Vagina (tissue), 2 donors: ENCODE measurements around the gene ZNF605. TPM values are rescaled to one million over a fixed set of nuclear protein-coding genes. Genes with fewer than 3 reads are reported as not detected.

Experiments
- DNase-seq, 2 donors: peaks; one replicate each; pipeline ENCODE4 v3.0.0-alpha.2; 2017; ENCODE audit errors: extremely low spot score in 2 of 2
- H3K27ac ChIP-seq: fragments of 200-600 bp; sonication (generic); one replicate; pipeline ENCODE4 v1.5.1; 2019
- H3K27me3 ChIP-seq: fragments of 200-600 bp; sonication (generic); one replicate; pipeline ENCODE4 v1.5.1; 2019
- H3K36me3 ChIP-seq, 2 donors: fragments of 200-600 bp; sonication (generic); one replicate each; pipeline ENCODE4 v1.5.1; 2017 to 2019
- H3K4me1 ChIP-seq: fragments of 200-600 bp; sonication (generic); one replicate; pipeline ENCODE4 v1.5.1; 2019
- H3K4me3 ChIP-seq, 2 donors: fragments of 200-600 bp; sonication (generic); 1 replicate in 1 of 2; 2 replicates in 1 of 2; pipeline ENCODE4 v1.5.1; 2016 to 2019
- H3K9me3 ChIP-seq: fragments of 200-600 bp; sonication (generic); one replicate; pipeline ENCODE4 v1.5.1; 2019
- CTCF ChIP-seq, 3 experiments: fragments of 450-650 bp in 2 of 3; fragments of 200-600 bp in 1 of 3; sonication (generic) in 1 of 3; IDR thresholded peaks; one replicate each; pipeline ENCODE4 v1.5.1; 2017 to 2019; ENCODE audit warnings: antibody characterized with exemption in 3 of 3, mild to moderate bottlenecking in 2 of 3, moderate library complexity in 2 of 3
- POLR2A ChIP-seq, 2 donors: fragments of 450-650 bp; IDR thresholded peaks; one replicate each; pipeline ENCODE4 v1.6.1; 2017; ENCODE audit warnings: antibody characterized with exemption in 2 of 2, mild to moderate bottlenecking in 2 of 2, moderate library complexity in 2 of 2
- POLR2AphosphoS5 ChIP-seq, 2 donors: sonication (generic); formaldehyde crosslinking; IDR thresholded peaks; one replicate each; pipeline ENCODE4 v1.9.0; 2017; ENCODE audit warnings: antibody characterized with exemption in 2 of 2, mild to moderate bottlenecking in 2 of 2, low read depth in 1 of 2; ENCODE audit not compliant: insufficient read depth in 1 of 2
- intact Hi-C: fragments of 100-400 bp; cut with DNase I; formaldehyde crosslinking; loops from one replicate; pipeline ENCODE4 v1.15.1; 2023
- total RNA-seq: library from RNA; depleted of rRNA; stranded (reverse); fragments of >200 nt; gene quantifications from one replicate; pipeline ENCODE4 v1.2.3, GENCODE V29; 2016

The ZNF605 gene
- total RNA-seq, 1 donor from 2014 or later: 10.1 TPM

- intact Hi-C loops: no loop called here
- DNase-seq: no peak
- Histone ChIP-seq H3K27me3 (no peaks in the 10 kb centered on the region), H3K4me1 (no peaks in the 10 kb centered on the region), H3K4me3 (no peak overlapping the region), H3K9me3 (peaks cover 79% of the 10 kb centered on the region), H3K36me3 (peaks cover 0 to 88% of the 10 kb centered on the region in 2 donors), H3K27ac (no peak overlapping the region)
- no peak for TF ChIP-seq CTCF (IDR thresholded peaks at IDR 0.05)
- TF ChIP-seq POLR2AphosphoS5 (IDR thresholded peaks at IDR 0.05; ENCODE audit: insufficient read depth in 1 of 2, low read depth in 1 of 2): no peak
- TF ChIP-seq POLR2A (IDR thresholded peaks at IDR 0.05): no peak
These were observed 7.7 kb downstream of the ZNF605 start for GRCh38 chr12:132948146-132949066.

GRCh38 chr12:132946246-132946820 lies 9.8 kb downstream of the ZNF605 start:
- H3K9me3 ChIP-seq: peaks cover 83% of the 10 kb centered on the region
- no peaks in the 10 kb centered on the region for H3K4me1 ChIP-seq
- no peak overlapping the region for H3K4me3 ChIP-seq
- TF ChIP-seq POLR2AphosphoS5 (IDR thresholded peaks at IDR 0.05; ENCODE audit: insufficient read depth in 1 of 2, low read depth in 1 of 2) (no peak), POLR2A (IDR thresholded peaks at IDR 0.05) (no peak), CTCF (IDR thresholded peaks at IDR 0.05) (no peak)
- H3K27ac ChIP-seq: no peak overlapping the region
- DNase-seq: no peak
- H3K27me3 ChIP-seq: no peaks in the 10 kb centered on the region
- intact Hi-C loops: no loop called here
- H3K36me3 ChIP-seq: peaks cover 0 to 94% of the 10 kb centered on the region in 2 donors

- intact Hi-C loops: no loop called here
- Histone ChIP-seq H3K4me1 (no peaks in the 10 kb centered on the region), H3K36me3 (peaks cover 0 to 99% of the 10 kb centered on the region in 2 donors), H3K27me3 (no peaks in the 10 kb centered on the region), H3K4me3 (no peak overlapping the region), H3K9me3 (peaks cover 89% of the 10 kb centered on the region), H3K27ac (no peak overlapping the region)
- TF ChIP-seq POLR2A (IDR thresholded peaks at IDR 0.05) (no peak), POLR2AphosphoS5 (IDR thresholded peaks at IDR 0.05; ENCODE audit: insufficient read depth in 1 of 2, low read depth in 1 of 2) (no peak), CTCF (IDR thresholded peaks at IDR 0.05) (no peak)
- DNase-seq: no peak
These were observed 10.3 kb downstream of the ZNF605 start for GRCh38 chr12:132945806-132946205.

- peaks cover 0 to 69% of the 10 kb centered on the region in 2 donors for H3K36me3 ChIP-seq
- peaks cover 72% of the 10 kb centered on the region for H3K9me3 ChIP-seq
These were observed 13.5 kb downstream of the ZNF605 start for GRCh38 chr12:132942611-132943010.

More at GRCh38 chr12:132942611-132943010, 13.5 kb downstream of the ZNF605 start:
- intact Hi-C loops: no loop called here
- Histone ChIP-seq H3K4me1 (no peaks in the 10 kb centered on the region), H3K27ac (no peak overlapping the region), H3K27me3 (no peaks in the 10 kb centered on the region), H3K4me3 (no peak overlapping the region)
- no peak for TF ChIP-seq CTCF (IDR thresholded peaks at IDR 0.05)
- TF ChIP-seq POLR2A (IDR thresholded peaks at IDR 0.05): no peak
- TF ChIP-seq POLR2AphosphoS5 (IDR thresholded peaks at IDR 0.05; ENCODE audit: insufficient read depth in 1 of 2, low read depth in 1 of 2): no peak
- no peak for DNase-seq
